NCI-H460 (cell line): Measurements from ENCODE around the gene RTBDN. TPM values are rescaled to one million over a fixed set of nuclear protein-coding genes. Genes with fewer than 3 reads are reported as not detected.

Experiments used
- DNase-seq: peaks from one replicate; pipeline ENCODE4 v3.0.0-alpha.2; 2016; ENCODE audit warnings: low read depth; ENCODE audit errors: extremely low read depth
- polyA plus RNA-seq: library from polyadenylated mRNA; depleted of rRNA; stranded (reverse); fragments of >200 nt; gene quantifications from 2 replicates; pipeline ENCODE4 v1.2.3, GENCODE V29; 2014; cell fraction: nucleus; rRNA removed
- total RNA-seq: library from RNA; depleted of rRNA; stranded (reverse); fragments of >200 nt; shearing (Covaris generic); gene quantifications from 2 replicates; pipeline ENCODE4 v1.2.3, GENCODE V29; 2014; rRNA removed

The RTBDN gene
- total RNA-seq: not detected in 2 replicates
- polyA plus RNA-seq: not detected in 2 replicates

GRCh38 chr19:12834566-12834943, at the start of gene RTBDN:
TSS of gene RTBDN (minus strand) at chr19:12834579. CDS start at chr19:12829979, 4,600 bp downstream.
- DNase-seq: no peak

GRCh38 chr19:12882589-12882988, 48.2 kb upstream of the RTBDN start:
- no peak for DNase-seq

GRCh38 chr19:12881172-12881808, 46.9 kb upstream of the RTBDN start, which contains the start of gene DNASE2:
TSS of gene DNASE2 (minus strand) at chr19:12881449. CDS start at chr19:12881375, 74 bp downstream.
- peak; percentile 77 for DNase-seq

- no peak for DNase-seq
Measured at GRCh38 chr19:12880551-12881171, 46.3 kb upstream of the RTBDN start.

- DNase-seq: no peak
Measured at GRCh38 chr19:12875086-12875485, 40.7 kb upstream of the RTBDN start.

GRCh38 chr19:12873891-12874745, 39.7 kb upstream of the RTBDN start:
- DNase-seq: no peak

- DNase-seq: no peak
Measured at GRCh38 chr19:12872941-12873890, 38.8 kb upstream of the RTBDN start.

- DNase-seq: no peak
Measured at GRCh38 chr19:12872255-12872654, 37.9 kb upstream of the RTBDN start.

- no peak for DNase-seq
Measured at GRCh38 chr19:12871681-12872080, 37.3 kb upstream of the RTBDN start.

- DNase-seq: no peak
Measured at GRCh38 chr19:12868540-12869112, 34.2 kb upstream of the RTBDN start.

- no peak for DNase-seq
Measured at GRCh38 chr19:12867120-12868099, 33.0 kb upstream of the RTBDN start.

GRCh38 chr19:12866416-12867119, 32.2 kb upstream of the RTBDN start:
- DNase-seq: no peak

- DNase-seq: no peak
Measured at GRCh38 chr19:12865746-12866415, 31.5 kb upstream of the RTBDN start.

- DNase-seq: no peak
Measured at GRCh38 chr19:12864721-12865715, 30.6 kb upstream of the RTBDN start.

GRCh38 chr19:12864143-12864542, 29.8 kb upstream of the RTBDN start:
- no peak for DNase-seq

- DNase-seq: no peak
Measured at GRCh38 chr19:12859546-12859945, 25.2 kb upstream of the RTBDN start.
